DMS153 treated with DMSO at 0.1 percent for 48 hours (cell line): ENCODE measurements around the gene SELENOK.

Experiments used
- DNase-seq: peaks from one replicate; lab custom pipeline; 2025; ENCODE audit not compliant: unreplicated experiment; lab: John Stamatoyannopoulos, UW

Gene SELENOK

GRCh38 chr3:53843195-53844177 is 48.2 kb downstream of the SELENOK start:
- no peak for DNase-seq

- DNase-seq: peak; percentile 8
These were observed 49.0 kb downstream of the SELENOK start for GRCh38 chr3:53842436-53843194.

GRCh38 chr3:53841296-53841695 is 50.4 kb downstream of the SELENOK start:
- no peak for DNase-seq

GRCh38 chr3:53837331-53837730 is 54.3 kb downstream of the SELENOK start:
- no peak for DNase-seq

- no peak for DNase-seq
These were observed 55.4 kb downstream of the SELENOK start for GRCh38 chr3:53836084-53836872.

GRCh38 chr3:53835257-53835656 is 56.4 kb downstream of the SELENOK start:
- DNase-seq: no peak

GRCh38 chr3:53834429-53835095 is 57.1 kb downstream of the SELENOK start:
- DNase-seq: no peak
